Renal cortex interstitium (tissue), 11 donors: Measurements from ENCODE around the gene FRK. TPM values are rescaled to one million over a fixed set of nuclear protein-coding genes. Genes with fewer than 3 reads are reported as not detected.

Experiments used
- DNase-seq, 11 donors: peaks; one replicate each; pipeline ENCODE4 v3.0.0-alpha.2; 2013; ENCODE audit warnings: low read depth in 9 of 11, low spot score in 4 of 11; ENCODE audit errors: extremely low read depth in 1 of 11
- polyA plus RNA-seq, 3 donors: library from polyadenylated mRNA; unstranded; fragments of 120-200 nt; gene quantifications; one replicate each; pipeline ENCODE4 v1.2.1, GENCODE V29; 2013; ENCODE audit not compliant: insufficient read length in 3 of 3

The FRK gene
- polyA plus RNA-seq, 3 donors: 3.8 to 8.3 (median 4.9) TPM

DNA sequence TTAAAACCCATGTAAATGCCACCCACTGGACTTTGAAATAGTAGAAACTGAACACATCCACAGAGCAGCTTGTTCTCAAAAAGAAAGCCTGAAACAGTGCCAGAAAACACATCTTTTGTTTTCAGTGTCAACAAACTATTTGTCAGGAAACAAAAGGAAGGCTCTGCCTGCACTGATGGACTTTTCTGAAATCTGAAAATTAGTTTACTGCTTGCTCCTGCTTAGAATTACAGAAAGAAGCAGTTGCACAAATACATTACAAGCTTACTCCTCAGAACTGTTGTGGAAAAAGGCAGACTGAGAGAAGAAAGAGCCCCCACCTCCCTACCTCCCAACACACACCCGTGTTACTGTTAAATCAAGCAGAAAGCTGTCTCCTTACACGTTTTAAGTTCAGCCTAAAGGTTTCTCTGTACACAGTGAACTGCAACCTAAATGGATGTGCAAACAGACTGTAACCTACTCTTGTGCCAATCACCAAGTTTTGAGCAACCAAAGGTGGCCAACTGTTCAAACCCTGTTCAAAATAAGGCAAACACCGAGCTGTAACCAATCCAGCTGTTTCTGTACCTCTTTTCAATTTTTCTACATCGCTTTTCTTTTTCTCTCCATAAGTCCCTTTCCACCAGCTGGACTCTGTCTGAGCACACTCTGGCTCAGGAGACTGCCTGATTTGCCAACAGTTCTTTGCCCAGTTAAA lies 43.7 kb downstream of the FRK start:
- DNase-seq: peak in 2 of 11 donors; percentile 5 to 24

GRCh38 chr6:116015983-116016382 lies 44.7 kb downstream of the FRK start:
- no peak for DNase-seq

GRCh38 chr6:116015561-116015960 lies 45.1 kb downstream of the FRK start:
- DNase-seq: no peak

GRCh38 chr6:116012951-116013350 lies 47.7 kb downstream of the FRK start:
- no peak for DNase-seq

GRCh38 chr6:116012471-116012949 lies 48.2 kb downstream of the FRK start:
- no peak for DNase-seq

GRCh38 chr6:116011520-116011919 lies 49.2 kb downstream of the FRK start:
- no peak for DNase-seq

DNA sequence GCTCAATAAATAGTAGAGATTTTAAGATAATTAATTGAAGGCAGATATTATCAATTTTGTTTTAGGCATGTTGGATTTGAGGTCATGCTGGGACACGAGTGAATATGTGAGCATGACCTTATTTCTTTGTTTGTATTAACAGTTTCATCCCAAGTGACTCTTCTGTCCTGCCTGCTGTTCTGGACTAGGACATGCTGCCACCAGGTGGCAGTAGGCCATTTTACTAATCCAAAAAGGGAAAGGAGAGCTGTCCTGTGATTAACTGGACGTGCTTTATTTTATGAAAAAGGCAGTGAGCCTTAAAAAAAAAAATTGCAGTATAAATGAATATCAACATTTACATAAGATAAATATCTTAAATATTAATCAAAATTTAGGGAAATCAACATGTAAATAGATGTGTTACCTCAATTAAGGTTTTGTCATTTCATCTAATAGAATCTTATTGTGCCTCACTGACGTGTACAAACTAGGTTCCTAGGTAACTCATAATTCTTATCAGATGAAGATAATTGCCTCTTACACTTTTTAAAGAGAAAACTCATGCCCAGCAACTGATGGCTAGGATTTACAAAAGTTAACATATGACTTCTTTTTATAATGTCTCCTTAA lies 49.8 kb downstream of the FRK start:
- DNase-seq: peak in 6 of 11 donors; percentile 30 to 63 (median 42)

GRCh38 chr6:116010386-116010785 lies 50.3 kb downstream of the FRK start:
- no peak for DNase-seq

GRCh38 chr6:116008470-116009243 lies 52.0 kb downstream of the FRK start:
- DNase-seq: peak in 2 of 11 donors; percentile 14 to 24

GRCh38 chr6:116004841-116005815 lies 55.6 kb downstream of the FRK start:
- DNase-seq: no peak

- no peak for DNase-seq
Measured at GRCh38 chr6:116003668-116004067, 57.0 kb downstream of the FRK start.

- no peak for DNase-seq
Measured at GRCh38 chr6:116002756-116003155, 57.9 kb downstream of the FRK start.

DNA sequence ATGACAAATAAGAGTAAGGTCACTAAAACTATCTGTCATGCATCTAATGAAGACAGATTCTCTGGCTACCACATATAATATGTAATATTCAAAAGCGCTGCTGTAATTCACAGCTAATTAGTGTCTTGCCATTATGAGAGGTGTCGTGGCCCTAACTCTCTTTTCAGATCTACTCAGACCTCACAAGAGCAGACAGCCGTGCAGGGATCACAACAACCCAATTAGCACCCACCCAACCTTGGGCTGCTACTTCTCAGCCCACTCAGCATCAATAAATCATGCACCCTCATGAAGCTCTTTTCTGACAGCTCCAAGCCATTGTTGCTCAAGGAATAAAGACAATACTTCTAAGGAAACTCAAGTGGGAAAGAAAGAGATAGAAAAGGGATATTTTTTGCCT lies 61.5 kb downstream of the FRK start:
- no peak for DNase-seq

GRCh38 chr6:115997990-115998585 lies 62.6 kb downstream of the FRK start:
- no peak for DNase-seq

- DNase-seq: no peak
Measured at GRCh38 chr6:115986026-115986425, 74.7 kb downstream of the FRK start.

DNA sequence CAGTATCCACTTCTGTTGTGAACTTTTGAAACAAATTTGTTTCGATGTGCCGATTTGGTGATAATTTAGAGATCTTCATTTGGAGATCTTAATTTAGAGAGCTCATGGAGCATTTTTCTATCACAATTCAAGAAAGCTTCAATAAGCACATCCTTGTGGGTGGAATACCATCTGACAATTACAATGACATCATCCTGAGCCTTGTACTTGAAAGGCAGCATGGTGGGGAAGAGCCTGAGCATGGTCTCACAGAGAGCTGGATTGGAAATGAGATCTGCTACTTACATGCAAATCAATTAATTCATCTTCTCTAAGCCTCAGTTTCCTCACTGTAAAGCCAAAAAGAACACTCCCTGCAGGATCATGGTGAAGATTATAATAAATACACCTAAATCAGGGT lies 75.9 kb downstream of the FRK start:
- DNase-seq: no peak

DNA sequence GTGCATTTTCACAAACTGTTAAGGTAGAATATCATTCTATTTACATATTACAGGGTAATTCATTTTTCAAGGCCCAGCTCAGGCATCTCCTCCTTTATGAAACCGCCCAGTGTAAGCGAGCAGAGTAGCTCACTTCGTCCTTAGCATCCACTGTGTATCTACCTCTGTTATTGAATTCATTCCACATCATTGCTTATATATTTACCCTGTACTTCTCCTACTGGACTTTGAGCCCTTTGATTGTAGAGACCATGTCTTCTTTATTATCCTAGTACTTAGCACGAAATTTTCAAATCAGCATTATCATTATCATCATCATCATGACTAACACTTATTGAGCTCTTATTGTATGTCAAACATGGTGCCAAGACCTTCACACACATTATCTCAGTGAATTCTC lies 76.7 kb downstream of the FRK start:
- DNase-seq: no peak

DNA sequence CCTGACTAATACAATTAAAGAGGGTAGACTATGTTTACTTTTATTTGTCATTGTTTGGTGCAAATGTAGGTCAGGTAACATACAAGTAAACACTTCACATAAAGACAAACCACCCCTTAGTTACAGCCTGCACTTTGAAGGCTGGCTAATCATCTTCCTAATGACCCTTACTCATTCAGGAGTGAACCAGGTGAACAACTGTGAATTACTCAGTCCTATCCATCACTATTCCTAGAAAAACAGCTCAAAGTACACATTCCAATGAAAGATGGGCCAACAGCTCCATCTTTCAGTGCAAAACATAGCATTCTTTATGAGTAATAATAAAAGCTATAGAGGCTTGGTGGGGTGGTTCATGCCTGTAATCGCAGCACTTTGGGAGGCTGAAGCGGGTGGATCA lies 78.2 kb downstream of the FRK start:
- peak in 1 of 11 donors; percentile 7 for DNase-seq

DNA sequence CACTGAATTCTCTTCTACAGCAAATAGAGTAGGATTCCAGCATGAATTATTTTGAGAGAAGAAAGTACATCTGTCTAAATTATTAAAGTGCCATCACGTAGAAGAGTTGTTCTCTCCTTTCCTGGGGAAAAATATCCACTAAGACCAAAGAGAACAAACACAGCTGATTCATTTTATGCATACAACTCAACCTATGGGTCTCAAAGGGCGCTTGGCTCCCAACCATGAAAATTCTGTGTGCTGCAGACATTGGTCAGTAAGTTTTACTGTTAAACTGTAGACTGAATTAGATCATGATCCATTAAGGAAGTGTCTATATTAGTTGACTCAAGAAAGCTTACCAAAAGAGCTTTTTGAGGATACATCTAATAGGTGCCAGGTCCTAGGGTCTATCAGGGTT lies 83.5 kb downstream of the FRK start:
- no peak for DNase-seq
